DND-41 (cell line): ENCODE measurements around the gene GOLGA6L1.
"Not testable (repeated sequence)": the region's sequence is repeated elsewhere in the genome, so short reads cannot be mapped to it uniquely, and the experiment has no call there.

Experiments
- CTCF ChIP-seq: IDR thresholded peaks from 2 replicates; pipeline ENCODE4 v1.5.1; 2012; ENCODE audit warnings: borderline replicate concordance, low read length, moderate library complexity, mild to moderate bottlenecking; ENCODE audit not compliant: poor library complexity, severe bottlenecking; ENCODE audit errors: extremely low read depth
- EZH2 ChIP-seq: IDR thresholded peaks from 3 replicates; pipeline ENCODE4 v1.6.1; 2012; ENCODE audit warnings: borderline replicate concordance, low read depth, mild to moderate bottlenecking, moderate library complexity, low read length, inconsistent platforms; ENCODE audit not compliant: severe bottlenecking

DNA sequence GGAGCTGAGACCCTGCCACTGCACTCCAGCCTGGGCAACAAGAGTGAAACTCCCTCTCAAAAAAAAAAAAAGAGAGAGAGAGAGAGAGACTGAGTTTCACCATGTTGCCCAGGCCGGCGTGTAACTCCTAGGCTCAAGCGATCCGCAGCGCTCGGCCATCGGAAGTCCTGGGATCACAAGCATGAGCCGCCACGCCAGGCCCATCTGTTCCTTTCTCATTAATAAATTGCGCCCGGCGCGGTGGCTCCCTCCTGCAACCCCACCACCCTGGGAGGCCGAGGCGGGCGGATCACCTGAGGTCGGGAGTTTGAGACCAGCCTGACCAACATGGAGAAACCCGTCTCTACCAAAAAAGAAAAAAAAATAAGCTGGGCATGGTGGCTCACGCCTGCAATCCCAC, 39.0 kb upstream of the GOLGA6L1 start:
- not testable (repeated sequence) for TF ChIP-seq CTCF, EZH2
